SK-N-MC (cell line): ENCODE results near the gene COQ10B.

Source experiments
- EZH2 ChIP-seq: fragments of 200-600 bp; sonication (generic); IDR thresholded peaks from one replicate; pipeline ENCODE4 v1.6.1; 2017; ENCODE audit warnings: antibody characterized with exemption
- FOXP2 ChIP-seq: optimal IDR thresholded peaks from 2 replicates; pipeline ENCODE3; 2011; ENCODE audit warnings: mild to moderate bottlenecking, moderate library complexity; ENCODE audit not compliant: insufficient read depth; ENCODE audit errors: extremely low read length, control extremely low read depth
- POLR2AphosphoS5 ChIP-seq: IDR thresholded peaks from 2 replicates; pipeline ENCODE4 v1.6.1; 2012; ENCODE audit warnings: mild to moderate bottlenecking, low read depth, low read length, borderline replicate concordance

GRCh38 chr2:197450465-197450864 is 2.9 kb upstream of the COQ10B start:
- TF ChIP-seq POLR2AphosphoS5 (no peak), EZH2 (no peak), FOXP2 (no peak)
